ENCODE measurements around the gene B3GNT9.

DNA sequence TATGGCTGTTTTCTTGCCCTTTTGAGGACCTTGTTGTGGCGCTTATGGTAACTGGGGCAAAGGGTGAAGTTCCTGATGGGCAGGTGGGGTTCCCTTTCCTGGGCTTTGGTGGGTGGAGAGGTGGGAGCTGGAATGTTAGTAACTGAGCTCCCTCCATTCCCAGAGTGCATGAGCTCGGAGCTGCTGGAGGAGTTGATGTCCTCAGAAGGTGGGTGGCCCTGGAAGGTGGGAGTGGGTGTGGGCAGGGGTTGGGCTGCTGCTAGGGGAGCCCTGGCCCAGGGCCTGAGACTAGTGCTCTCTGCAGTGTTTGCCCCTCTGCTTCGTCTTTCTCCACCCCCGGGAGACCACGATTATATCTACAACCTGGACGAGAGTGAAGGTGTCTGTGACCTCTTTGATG, 46.9 kb upstream of the B3GNT9 start:
- TF ChIP-seq, protein P1, sequence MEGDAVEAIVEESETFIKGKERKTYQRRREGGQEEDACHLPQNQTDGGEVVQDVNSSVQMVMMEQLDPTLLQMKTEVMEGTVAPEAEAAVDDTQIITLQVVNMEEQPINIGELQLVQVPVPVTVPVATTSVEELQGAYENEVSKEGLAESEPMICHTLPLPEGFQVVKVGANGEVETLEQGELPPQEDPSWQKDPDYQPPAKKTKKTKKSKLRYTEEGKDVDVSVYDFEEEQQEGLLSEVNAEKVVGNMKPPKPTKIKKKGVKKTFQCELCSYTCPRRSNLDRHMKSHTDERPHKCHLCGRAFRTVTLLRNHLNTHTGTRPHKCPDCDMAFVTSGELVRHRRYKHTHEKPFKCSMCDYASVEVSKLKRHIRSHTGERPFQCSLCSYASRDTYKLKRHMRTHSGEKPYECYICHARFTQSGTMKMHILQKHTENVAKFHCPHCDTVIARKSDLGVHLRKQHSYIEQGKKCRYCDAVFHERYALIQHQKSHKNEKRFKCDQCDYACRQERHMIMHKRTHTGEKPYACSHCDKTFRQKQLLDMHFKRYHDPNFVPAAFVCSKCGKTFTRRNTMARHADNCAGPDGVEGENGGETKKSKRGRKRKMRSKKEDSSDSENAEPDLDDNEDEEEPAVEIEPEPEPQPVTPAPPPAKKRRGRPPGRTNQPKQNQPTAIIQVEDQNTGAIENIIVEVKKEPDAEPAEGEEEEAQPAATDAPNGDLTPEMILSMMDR (conservative IDR thresholded peaks at IDR 0.05; ENCODE audit: low read depth, low read length), result no peak
- no peak for TF ChIP-seq EZH2 (IDR thresholded peaks at IDR 0.05; ENCODE audit: borderline replicate concordance, low read depth, low read length, poor library complexity, severe bottlenecking)

All from A673 (cell line).